ENCODE measurements around the gene MLYCD. TPM values are rescaled to one million over a fixed set of nuclear protein-coding genes. Genes with fewer than 3 reads are reported as not detected.

The MLYCD gene
- total and polyA plus RNA-seq, 2 donors (not counting 1 experiment from before 2014, with no cell fraction given) = 2.3 to 17.1 TPM

- Histone ChIP-seq H3K27me3 (replicated peaks in 1 of 4; ENCODE audit: control extremely low read depth in 1 of 4, control insufficient read depth in 3 of 4, insufficient read depth in 4 of 4, low read length in 3 of 4) (peaks cover 0 to 5% (median 2%) of the 10 kb centered on the region in 4 experiments), H3K4me3 (ENCODE audit: control extremely low read depth in 1 of 5, extremely low read depth in 1 of 5, insufficient read depth in 1 of 5, low read depth in 2 of 5, low read length in 4 of 5) (no peak overlapping the region), H3K9me3 (ENCODE audit: control extremely low read depth in 1 of 3, control insufficient read depth in 2 of 3, insufficient read depth in 1 of 3, low read length in 2 of 3) (no peaks in the 10 kb centered on the region), H3K9ac (ENCODE audit: low read length) (no peak overlapping the region), H4K20me1 (ENCODE audit: control insufficient read depth, insufficient read depth, low read length, poor library complexity, severe bottlenecking) (no peaks in the 10 kb centered on the region), H3K79me2 (ENCODE audit: control insufficient read depth, insufficient read depth, low read length) (no peaks in the 10 kb centered on the region), H3K27ac (ENCODE audit: low read length in 2 of 2) (no peak overlapping the region), H3K4me1 (ENCODE audit: control insufficient read depth in 2 of 2, insufficient read depth in 2 of 2, low read length in 2 of 2) (peaks cover 0 to 1% of the 10 kb centered on the region in 2 donors), H3K36me3 (replicated peaks in 1 of 2; ENCODE audit: control extremely low read depth in 1 of 2, control insufficient read depth in 1 of 2, extremely low read depth in 1 of 2, insufficient read depth in 2 of 2, low read length in 1 of 2) (no peaks in the 10 kb centered on the region), H3K4me2 (replicated peaks; ENCODE audit: low read depth, low read length, poor library complexity, severe bottlenecking) (no peak overlapping the region), H2AFZ (ENCODE audit: insufficient read depth, low read depth, low read length, poor library complexity, severe bottlenecking) (no peak overlapping the region)
- DNase-seq (no peak), ATAC-seq (ENCODE audit: low read depth) (no peak)
- ChIA-PET CTCF (interaction anchor here (0.7 kb wide), 1 partner anchor 121 kb away, joined by 3 read pairs; no protein-coding TSS in a partner anchor), POLR2A (no interaction called here)
- Mint-ChIP-seq H3K4me3 (no peak overlapping the region), H3K27ac (no peak overlapping the region), H3K9me3 (ENCODE audit: insufficient read depth) (no peaks in the 10 kb centered on the region), H3K4me1 (no peaks in the 10 kb centered on the region), H3K27me3 (no peaks in the 10 kb centered on the region)
- TF ChIP-seq EZH2 (IDR thresholded peaks at IDR 0.05; ENCODE audit: borderline replicate concordance, insufficient read depth, low read depth, low read length, poor library complexity, severe bottlenecking) = no peak
- TF ChIP-seq, protein P1, sequence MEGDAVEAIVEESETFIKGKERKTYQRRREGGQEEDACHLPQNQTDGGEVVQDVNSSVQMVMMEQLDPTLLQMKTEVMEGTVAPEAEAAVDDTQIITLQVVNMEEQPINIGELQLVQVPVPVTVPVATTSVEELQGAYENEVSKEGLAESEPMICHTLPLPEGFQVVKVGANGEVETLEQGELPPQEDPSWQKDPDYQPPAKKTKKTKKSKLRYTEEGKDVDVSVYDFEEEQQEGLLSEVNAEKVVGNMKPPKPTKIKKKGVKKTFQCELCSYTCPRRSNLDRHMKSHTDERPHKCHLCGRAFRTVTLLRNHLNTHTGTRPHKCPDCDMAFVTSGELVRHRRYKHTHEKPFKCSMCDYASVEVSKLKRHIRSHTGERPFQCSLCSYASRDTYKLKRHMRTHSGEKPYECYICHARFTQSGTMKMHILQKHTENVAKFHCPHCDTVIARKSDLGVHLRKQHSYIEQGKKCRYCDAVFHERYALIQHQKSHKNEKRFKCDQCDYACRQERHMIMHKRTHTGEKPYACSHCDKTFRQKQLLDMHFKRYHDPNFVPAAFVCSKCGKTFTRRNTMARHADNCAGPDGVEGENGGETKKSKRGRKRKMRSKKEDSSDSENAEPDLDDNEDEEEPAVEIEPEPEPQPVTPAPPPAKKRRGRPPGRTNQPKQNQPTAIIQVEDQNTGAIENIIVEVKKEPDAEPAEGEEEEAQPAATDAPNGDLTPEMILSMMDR (IDR thresholded peaks at IDR 0.05) = no peak
- intact Hi-C loops (cut with micrococcal nuclease) = no loop called here
- WGBS (ENCODE audit: insufficient coverage) = 80% methylated on average over 8 of the region's 14 CpGs
These were observed 48.8 kb downstream of the MLYCD start for GRCh38 chr16:83947642-83948234.

- no peak for DNase-seq
- H4K20me1 ChIP-seq (ENCODE audit: control insufficient read depth, insufficient read depth, low read length, poor library complexity, severe bottlenecking) = no peaks in the 10 kb centered on the region
- Mint-ChIP-seq H3K4me3 (no peak overlapping the region), H3K27me3 (peaks cover 3% of the 10 kb centered on the region), H3K27ac (no peak overlapping the region), H3K4me1 (peaks cover 10% of the 10 kb centered on the region), H3K9me3 (ENCODE audit: insufficient read depth) (no peaks in the 10 kb centered on the region)
- ChIA-PET CTCF (no interaction called here), POLR2A (no interaction called here)
- H3K27me3 ChIP-seq (replicated peaks in 1 of 4; ENCODE audit: control extremely low read depth in 1 of 4, control insufficient read depth in 3 of 4, insufficient read depth in 4 of 4, low read length in 3 of 4) = peaks cover 0 to 18% (median 7%) of the 10 kb centered on the region in 4 experiments
- H2AFZ ChIP-seq (ENCODE audit: insufficient read depth, low read depth, low read length, poor library complexity, severe bottlenecking) = no peak overlapping the region
- H3K27ac ChIP-seq (ENCODE audit: low read length in 2 of 2) = no peak overlapping the region
- intact Hi-C loops (cut with micrococcal nuclease) = no loop called here
- H3K4me1 ChIP-seq (ENCODE audit: control insufficient read depth in 2 of 2, insufficient read depth in 2 of 2, low read length in 2 of 2) = peaks cover 12 to 13% of the 10 kb centered on the region in 2 donors
- peaks cover 0 to 7% (median 0%) of the 10 kb centered on the region in 3 donors for H3K9me3 ChIP-seq (ENCODE audit: control extremely low read depth in 1 of 3, control insufficient read depth in 2 of 3, insufficient read depth in 1 of 3, low read length in 2 of 3)
- no peaks in the 10 kb centered on the region for H3K79me2 ChIP-seq (ENCODE audit: control insufficient read depth, insufficient read depth, low read length)
- no peak for ATAC-seq (ENCODE audit: low read depth)
- no peak for TF ChIP-seq EZH2 (IDR thresholded peaks at IDR 0.05; ENCODE audit: borderline replicate concordance, insufficient read depth, low read depth, low read length, poor library complexity, severe bottlenecking)
- TF ChIP-seq, protein P1 (IDR thresholded peaks at IDR 0.05) = no peak
- no peak overlapping the region for H3K9ac ChIP-seq (ENCODE audit: low read length)
- 85% methylated on average over 11 of the region's 13 CpGs for WGBS (ENCODE audit: insufficient coverage)
- no peak overlapping the region for H3K4me3 ChIP-seq (ENCODE audit: control extremely low read depth in 1 of 5, extremely low read depth in 1 of 5, insufficient read depth in 1 of 5, low read depth in 2 of 5, low read length in 4 of 5)
- no peak overlapping the region for H3K4me2 ChIP-seq (replicated peaks; ENCODE audit: low read depth, low read length, poor library complexity, severe bottlenecking)
- H3K36me3 ChIP-seq (replicated peaks in 1 of 2; ENCODE audit: control extremely low read depth in 1 of 2, control insufficient read depth in 1 of 2, extremely low read depth in 1 of 2, insufficient read depth in 2 of 2, low read length in 1 of 2) = no peaks in the 10 kb centered on the region
These were observed 50.2 kb downstream of the MLYCD start for GRCh38 chr16:83948914-83949723.

All from B cell (primary cell).